Muscle layer of colon (tissue), 2 donors: ENCODE results near the gene PTBP1.

Experiments
- H3K27ac ChIP-seq: one replicate; pipeline ENCODE4 v1.7.0; 2013; ENCODE audit warnings: low read depth, mild to moderate bottlenecking, low read length, moderate library complexity
- H3K27me3 ChIP-seq, 2 donors: one replicate each; pipeline ENCODE4 v1.7.0; 2013; ENCODE audit warnings: low read length in 2 of 2, mild to moderate bottlenecking in 2 of 2; ENCODE audit not compliant: insufficient read depth in 2 of 2, control insufficient read depth in 1 of 2
- H3K36me3 ChIP-seq: one replicate; pipeline ENCODE4 v1.7.0; 2013; ENCODE audit warnings: mild to moderate bottlenecking, low read length; ENCODE audit not compliant: insufficient read depth
- H3K4me1 ChIP-seq: one replicate; pipeline ENCODE4 v1.7.0; 2013; ENCODE audit warnings: mild to moderate bottlenecking, low read length; ENCODE audit not compliant: insufficient read depth
- H3K4me3 ChIP-seq, 2 donors: one replicate each; pipeline ENCODE4 v1.7.0; 2013; ENCODE audit warnings: low read length in 2 of 2, low read depth in 1 of 2, mild to moderate bottlenecking in 1 of 2, moderate library complexity in 1 of 2
- H3K9ac ChIP-seq: one replicate; pipeline ENCODE4 v1.7.0; 2013; ENCODE audit warnings: low read length
- H3K9me3 ChIP-seq: one replicate; pipeline ENCODE4 v1.7.0; 2013; ENCODE audit warnings: mild to moderate bottlenecking, low read length
- donor health status: abdominal sarcoma.
- donor health status: Adenocarcinoma of cecum.

The PTBP1 gene

GRCh38 chr19:757811-758668, 39.2 kb upstream of the PTBP1 start:
- no peaks in the 10 kb centered on the region for H3K27me3 ChIP-seq
- H3K9ac ChIP-seq, result no peak overlapping the region
- no peak overlapping the region for H3K27ac ChIP-seq
- no peaks in the 10 kb centered on the region for H3K36me3 ChIP-seq
- no peak overlapping the region for H3K4me3 ChIP-seq
- H3K9me3 ChIP-seq, result peaks cover 4% of the 10 kb centered on the region
- no peaks in the 10 kb centered on the region for H3K4me1 ChIP-seq

DNA sequence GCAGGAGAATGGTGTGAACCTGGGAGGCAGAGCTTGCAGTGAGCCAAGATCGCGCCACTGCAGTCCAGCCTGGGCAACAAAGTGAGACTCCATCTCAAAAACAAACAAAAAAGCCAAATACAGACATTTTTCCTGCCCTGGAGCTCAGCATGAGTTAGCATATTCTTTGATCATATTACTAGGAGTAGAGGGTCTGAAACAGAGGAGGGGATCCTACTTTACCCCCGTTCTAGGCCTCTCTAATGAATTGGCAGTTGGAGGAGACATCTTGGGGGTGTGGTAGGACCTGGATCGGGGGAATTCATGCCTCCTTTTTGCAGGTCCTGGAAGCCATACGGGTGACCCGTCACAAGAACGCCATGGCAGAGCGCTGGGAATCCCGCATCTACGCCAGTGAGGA, 34.1 kb upstream of the PTBP1 start:
- Histone ChIP-seq H3K4me1 (no peaks in the 10 kb centered on the region), H3K27ac (no peak overlapping the region), H3K36me3 (no peaks in the 10 kb centered on the region), H3K4me3 (no peak overlapping the region), H3K9me3 (peaks cover 4% of the 10 kb centered on the region), H3K9ac (no peak overlapping the region), H3K27me3 (no peaks in the 10 kb centered on the region)

GRCh38 chr19:763869-764268, 33.4 kb upstream of the PTBP1 start:
- Histone ChIP-seq H3K9me3 (no peaks in the 10 kb centered on the region), H3K4me3 (no peak overlapping the region), H3K27ac (no peak overlapping the region), H3K4me1 (no peaks in the 10 kb centered on the region), H3K36me3 (no peaks in the 10 kb centered on the region), H3K27me3 (no peaks in the 10 kb centered on the region), H3K9ac (no peak overlapping the region)

- H3K9ac ChIP-seq, result no peak overlapping the region
- no peaks in the 10 kb centered on the region for H3K9me3 ChIP-seq
- H3K27ac ChIP-seq, result no peak overlapping the region
- no peaks in the 10 kb centered on the region for H3K36me3 ChIP-seq
- no peaks in the 10 kb centered on the region for H3K27me3 ChIP-seq
- no peak overlapping the region for H3K4me3 ChIP-seq
- no peaks in the 10 kb centered on the region for H3K4me1 ChIP-seq
Observed at GRCh38 chr19:764301-764700, 33.0 kb upstream of the PTBP1 start.

DNA sequence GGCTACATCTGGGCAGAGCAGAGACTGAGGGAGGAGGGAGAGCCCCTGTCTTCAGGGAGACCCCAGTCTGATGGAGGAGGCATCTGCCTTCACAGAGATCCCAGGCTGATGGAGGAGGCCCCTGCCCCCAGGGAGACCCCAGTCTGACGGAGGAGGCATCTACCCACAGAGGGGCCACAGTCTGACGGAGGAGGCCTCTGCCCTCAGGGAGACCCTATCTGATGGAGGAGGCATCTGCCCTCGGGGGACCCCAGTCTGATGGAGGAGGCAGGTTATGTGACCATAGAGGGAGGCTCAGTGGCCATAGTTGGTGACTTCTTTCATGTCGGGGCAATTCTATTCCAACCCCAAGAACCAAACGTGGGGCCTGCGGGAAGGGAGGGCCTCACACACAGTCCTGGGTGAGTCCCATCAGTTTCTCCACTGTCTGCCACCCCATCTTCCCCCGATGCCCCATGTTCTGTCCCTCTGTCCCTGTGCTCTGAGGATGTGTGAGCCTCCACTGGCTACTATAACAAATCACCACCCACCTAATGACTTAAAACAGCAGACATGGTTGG, 32.0 kb upstream of the PTBP1 start:
- Histone ChIP-seq H3K36me3 (no peaks in the 10 kb centered on the region), H3K27ac (no peak overlapping the region)

GRCh38 chr19:768424-768823, 28.8 kb upstream of the PTBP1 start:
- Histone ChIP-seq H3K27me3 (peaks cover 0 to 4% of the 10 kb centered on the region in 2 donors), H3K9ac (no peak overlapping the region), H3K27ac (no peak overlapping the region), H3K9me3 (no peaks in the 10 kb centered on the region), H3K4me3 (no peak overlapping the region), H3K36me3 (no peaks in the 10 kb centered on the region), H3K4me1 (no peaks in the 10 kb centered on the region)

More for the DNA sequence above, 32.0 kb upstream of the PTBP1 start:
- Histone ChIP-seq H3K27me3 (no peaks in the 10 kb centered on the region), H3K4me3 (no peak overlapping the region), H3K9ac (no peak overlapping the region), H3K4me1 (no peaks in the 10 kb centered on the region), H3K9me3 (no peaks in the 10 kb centered on the region)

- Histone ChIP-seq H3K9ac (no peak overlapping the region), H3K36me3 (no peaks in the 10 kb centered on the region), H3K9me3 (no peaks in the 10 kb centered on the region), H3K27ac (no peak overlapping the region), H3K4me1 (no peaks in the 10 kb centered on the region), H3K27me3 (peaks cover 0 to 4% of the 10 kb centered on the region in 2 donors), H3K4me3 (no peak overlapping the region)
Observed at GRCh38 chr19:769616-770015, 27.6 kb upstream of the PTBP1 start.

DNA sequence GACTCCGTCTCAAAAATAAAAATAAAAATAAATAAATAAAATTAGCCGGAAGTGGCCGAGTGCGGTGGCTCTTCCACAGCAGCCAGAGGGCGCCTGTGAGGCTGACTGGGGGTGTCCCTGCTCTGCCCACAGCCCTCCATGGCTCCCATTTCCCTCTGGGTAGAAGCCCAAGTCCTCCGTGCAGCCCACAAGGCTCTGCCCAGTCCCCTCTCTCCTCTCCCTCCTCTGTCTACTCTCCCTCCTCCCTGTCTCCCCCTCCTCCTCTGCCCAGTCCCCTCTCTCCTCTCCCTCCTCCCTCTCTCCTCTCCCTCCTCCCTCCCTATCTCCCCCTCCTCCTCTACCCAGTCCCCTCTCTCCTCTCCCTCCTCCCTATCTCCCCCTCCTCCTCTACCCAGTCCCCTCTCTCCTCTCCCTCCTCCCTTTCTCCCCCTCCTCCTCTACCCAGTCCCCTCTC, 25.9 kb upstream of the PTBP1 start:
- Histone ChIP-seq H3K9me3 (no peaks in the 10 kb centered on the region), H3K4me1 (no peaks in the 10 kb centered on the region), H3K27ac (no peak overlapping the region), H3K36me3 (no peaks in the 10 kb centered on the region), H3K27me3 (peaks cover 0 to 4% of the 10 kb centered on the region in 2 donors), H3K9ac (no peak overlapping the region), H3K4me3 (no peak overlapping the region)

GRCh38 chr19:772063-772462, 25.2 kb upstream of the PTBP1 start:
- Histone ChIP-seq H3K27ac (no peak overlapping the region), H3K9ac (no peak overlapping the region), H3K4me3 (no peak overlapping the region), H3K27me3 (peaks cover 0 to 4% of the 10 kb centered on the region in 2 donors), H3K9me3 (no peaks in the 10 kb centered on the region), H3K4me1 (no peaks in the 10 kb centered on the region), H3K36me3 (no peaks in the 10 kb centered on the region)

GRCh38 chr19:772730-773436, 24.4 kb upstream of the PTBP1 start:
- H3K27ac ChIP-seq, result no peak overlapping the region
- no peaks in the 10 kb centered on the region for H3K4me1 ChIP-seq
- H3K9ac ChIP-seq, result no peak overlapping the region
- peaks cover 0 to 4% of the 10 kb centered on the region in 2 donors for H3K27me3 ChIP-seq
- H3K36me3 ChIP-seq, result no peaks in the 10 kb centered on the region
- H3K4me3 ChIP-seq, result no peak overlapping the region
- H3K9me3 ChIP-seq, result no peaks in the 10 kb centered on the region

DNA sequence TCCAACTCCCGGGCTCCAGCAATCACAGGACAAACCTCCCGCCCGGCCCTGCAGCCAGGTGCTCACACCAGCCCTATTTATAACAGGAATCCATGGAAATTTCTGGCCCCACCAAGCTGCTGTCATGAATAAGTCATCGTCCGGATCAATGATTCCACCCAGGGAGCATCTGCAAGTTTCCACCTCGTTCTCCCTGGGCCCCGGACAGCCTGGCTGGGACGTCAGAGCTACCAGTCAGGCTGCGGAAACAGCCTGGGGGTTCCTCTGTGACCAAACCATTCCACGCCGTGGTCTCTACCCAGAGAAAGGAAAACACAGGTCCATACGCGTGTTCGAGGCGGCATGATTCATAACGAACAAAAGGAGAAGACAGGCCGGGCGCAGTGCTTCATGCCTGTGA, 20.7 kb upstream of the PTBP1 start:
- Histone ChIP-seq H3K4me3 (no peak overlapping the region), H3K4me1 (no peaks in the 10 kb centered on the region), H3K27ac (no peak overlapping the region), H3K9me3 (no peaks in the 10 kb centered on the region), H3K27me3 (peaks cover 0 to 4% of the 10 kb centered on the region in 2 donors), H3K9ac (no peak overlapping the region), H3K36me3 (no peaks in the 10 kb centered on the region)
